Activated CD4-positive, alpha-beta T cell treated with anti-CD3 and anti-CD28 coated beads, Interleukin-2, amount 50 U/mL, for 16 hours (primary cell): ENCODE data around the gene MLIP.
A peak's percentile ranks its signal among the peaks of the same experiment; 100 is the strongest.

Experiments
- DNase-seq: peaks from one replicate; pipeline ENCODE4 v3.0.0-alpha.2; 2020

MLIP gene

GRCh38 chr6:54289426-54289825 lies 178.2 kb downstream of the MLIP start:
- DNase-seq = no peak

DNA sequence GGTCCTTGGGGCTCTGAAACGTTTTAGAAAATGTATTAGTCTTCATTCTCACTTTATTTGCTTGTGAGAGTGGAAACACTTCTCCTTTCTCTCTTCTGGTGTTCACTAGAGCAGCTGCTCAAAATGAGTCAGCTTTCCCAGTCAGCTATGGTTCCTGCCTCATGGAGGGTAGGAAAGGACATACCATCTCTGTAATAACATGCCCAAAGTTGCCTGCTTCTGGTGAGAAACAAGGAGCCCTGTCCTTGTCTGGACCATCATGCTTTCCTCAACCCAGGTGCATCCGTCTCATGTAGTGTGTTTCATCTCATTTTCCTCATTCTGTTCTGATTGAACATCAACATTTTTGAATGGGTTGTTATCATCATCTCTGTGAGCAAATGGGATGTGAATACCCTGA lies 179.9 kb downstream of the MLIP start:
- peak; percentile 26 for DNase-seq

DNA sequence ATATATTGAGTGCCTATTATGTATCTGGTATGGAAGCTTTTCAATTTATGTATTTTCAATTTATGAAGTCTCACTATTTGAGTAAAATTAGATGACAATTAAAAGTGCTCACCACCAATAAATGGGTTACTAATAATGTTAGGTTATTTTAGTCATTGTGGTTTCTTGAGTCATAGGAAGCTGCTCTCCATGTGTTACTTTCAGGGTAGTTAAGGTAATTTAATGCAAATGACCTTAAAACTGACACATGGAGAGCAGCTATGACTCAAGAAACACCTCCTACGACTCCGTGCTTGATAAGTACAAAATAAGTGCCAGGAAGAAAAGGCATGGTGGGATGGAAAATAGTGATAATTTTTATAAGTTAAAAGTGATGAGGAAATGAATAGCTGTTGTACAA lies 180.5 kb downstream of the MLIP start:
- DNase-seq = peak; percentile 61

- DNase-seq = no peak
Observed at GRCh38 chr6:54294965-54295532, 183.8 kb downstream of the MLIP start.

GRCh38 chr6:54299542-54300269 lies 188.5 kb downstream of the MLIP start:
- no peak for DNase-seq

DNA sequence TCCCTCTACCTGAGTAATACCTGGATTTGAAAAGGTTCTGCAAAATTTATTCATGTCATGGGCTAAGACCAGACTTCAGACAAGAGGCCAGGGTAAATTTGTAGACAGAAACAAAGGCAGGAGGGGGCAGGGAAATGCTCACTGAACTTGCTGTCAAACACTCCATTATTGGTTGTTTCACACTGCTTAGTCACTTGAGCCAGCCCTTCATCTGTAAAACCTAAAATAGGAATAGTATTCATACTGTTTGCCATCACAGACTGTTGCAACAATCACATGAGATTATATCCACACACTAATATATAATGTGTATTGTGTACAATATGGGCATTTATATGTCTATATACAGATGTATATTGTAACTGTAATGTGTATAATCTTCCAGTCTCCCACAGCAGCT lies 190.5 kb downstream of the MLIP start:
- no peak for DNase-seq

GRCh38 chr6:54307439-54307910 lies 196.2 kb downstream of the MLIP start:
- no peak for DNase-seq

- no peak for DNase-seq
Observed at GRCh38 chr6:54308289-54308985, 197.2 kb downstream of the MLIP start, which contains the start of gene TINAG. TINAG (plus strand) TSS chr6:54308441; CDS start chr6:54308551, 110 bp downstream.

DNA sequence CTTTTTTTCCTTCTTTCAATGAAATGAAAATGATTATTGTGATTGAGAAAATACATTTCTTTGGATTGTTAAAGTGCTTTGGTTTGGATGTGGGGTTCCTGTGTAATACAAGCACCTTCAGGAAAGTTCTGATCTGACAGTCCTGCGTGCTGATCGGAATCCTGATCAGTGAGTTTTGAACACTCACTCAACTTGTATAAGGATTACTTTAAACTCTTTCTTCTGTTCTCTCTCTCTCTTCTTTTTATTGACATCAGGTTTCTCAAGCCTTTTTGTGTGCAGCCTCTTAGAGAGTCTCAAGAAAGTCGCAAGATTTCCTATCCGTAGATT lies 197.7 kb downstream of the MLIP start:
- DNase-seq = no peak

DNA sequence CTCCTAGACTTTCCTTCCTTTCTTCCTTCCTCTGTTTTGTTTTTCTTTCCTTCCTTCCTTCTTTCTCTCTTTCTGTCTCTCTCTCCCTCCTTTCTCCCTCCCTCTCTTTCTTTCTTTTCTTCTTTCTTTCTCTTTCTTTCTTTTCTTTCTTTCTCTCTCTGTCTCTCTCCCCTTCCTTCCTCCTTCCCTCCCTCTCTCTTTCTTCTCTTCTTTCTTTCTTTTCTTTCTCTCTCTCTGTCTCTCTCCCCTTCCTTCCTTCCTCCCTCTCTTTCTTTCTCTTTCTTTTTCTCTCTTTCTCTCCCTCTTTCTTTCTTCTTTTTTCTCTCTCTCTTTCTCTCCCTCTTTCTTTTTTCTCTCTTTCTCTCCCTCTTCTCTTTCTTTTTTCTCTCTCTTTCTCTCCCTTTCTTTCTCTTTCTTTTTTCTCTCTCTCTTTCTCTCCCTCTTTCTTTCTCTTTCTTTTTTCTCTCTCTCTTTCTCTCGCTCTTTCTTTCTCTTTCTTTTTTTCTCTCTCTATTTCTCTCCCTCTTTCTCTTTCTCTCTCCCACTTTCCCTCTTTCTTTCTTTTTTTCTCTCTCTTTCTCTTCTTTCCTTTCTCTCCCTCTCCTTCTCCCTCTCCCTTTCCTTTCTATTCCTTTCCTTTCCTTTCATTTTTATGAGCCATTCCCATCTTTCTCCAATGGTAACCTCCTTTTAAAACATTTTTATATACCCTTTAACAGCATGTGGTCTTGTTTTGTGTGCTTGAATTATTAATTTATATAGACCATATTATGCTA lies 199.3 kb downstream of the MLIP start:
- no peak for DNase-seq

- no peak for DNase-seq
Observed at GRCh38 chr6:54315656-54316055, 204.4 kb downstream of the MLIP start.
